Nucleus accumbens (tissue), 56 donors: ENCODE measurements around the gene PPM1A.

Experiments
- DNase-seq, 56 donors: peaks; one replicate each; lab custom pipeline; 2025; lab: John Stamatoyannopoulos, UW

Gene PPM1A

GRCh38 chr14:60225265-60225664 lies 23.8 kb upstream of the PPM1A start:
- DNase-seq = no peak

- DNase-seq = no peak
Measured at GRCh38 chr14:60226298-60226697, 22.7 kb upstream of the PPM1A start.

DNA sequence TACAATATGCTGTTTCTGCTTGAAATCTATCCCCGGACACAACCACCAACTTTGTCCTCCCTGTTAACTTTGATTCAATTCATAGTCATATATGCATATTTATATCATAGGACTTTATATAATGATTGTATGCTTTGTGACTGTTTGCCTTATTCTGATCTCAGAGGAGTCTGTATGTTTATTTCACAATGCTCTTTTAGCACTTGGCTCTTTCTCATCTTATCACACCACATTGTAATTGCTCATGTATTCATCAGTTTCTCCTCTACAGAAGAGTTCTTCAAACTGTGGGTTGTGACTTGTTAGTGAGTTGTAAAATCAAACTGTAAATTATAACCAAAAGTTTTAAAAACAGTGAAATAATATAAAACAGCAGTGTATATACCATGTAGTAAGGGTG lies 21.7 kb upstream of the PPM1A start:
- no peak for DNase-seq

DNA sequence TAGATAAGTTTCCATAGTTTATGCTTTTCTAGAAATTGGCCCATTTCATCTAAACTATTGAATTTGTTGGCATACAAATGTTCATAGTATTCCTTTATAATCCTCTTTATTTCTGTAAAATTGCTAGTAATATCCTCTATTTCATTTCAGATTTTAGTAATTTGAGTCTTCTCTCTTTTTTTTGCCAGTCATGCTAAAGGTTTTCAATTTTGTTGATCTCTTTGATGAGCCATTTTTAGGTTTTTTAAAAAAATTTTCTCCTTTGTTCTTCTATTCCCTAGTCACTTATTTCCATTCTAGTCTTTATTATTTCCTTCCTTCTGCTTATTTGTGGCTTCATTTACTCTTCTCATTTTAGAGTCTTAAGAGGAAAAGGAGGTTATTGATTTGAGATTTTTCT lies 19.4 kb upstream of the PPM1A start:
- DNase-seq = no peak

- no peak for DNase-seq
Measured at GRCh38 chr14:60232185-60232584, 16.8 kb upstream of the PPM1A start.

GRCh38 chr14:60233251-60233650 lies 15.8 kb upstream of the PPM1A start:
- DNase-seq = no peak

DNA sequence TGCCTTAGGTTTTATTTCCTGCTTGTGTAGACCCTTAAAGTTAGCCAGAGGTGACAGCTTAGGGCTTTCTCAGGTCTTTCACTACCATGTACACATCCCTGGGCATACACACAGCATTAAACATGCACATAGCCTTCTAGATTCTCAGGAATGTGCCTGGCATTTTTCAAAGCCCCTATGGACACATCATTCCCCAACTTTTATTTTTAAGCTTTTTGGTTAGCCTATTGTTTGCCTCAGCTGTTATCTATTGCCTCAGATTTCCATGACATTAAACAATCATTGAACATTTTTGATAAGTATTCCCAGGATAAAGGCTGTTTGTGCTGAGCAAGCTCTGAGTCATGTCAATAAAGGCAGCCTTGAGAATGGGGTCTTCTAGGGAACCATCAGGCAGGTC lies 15.1 kb upstream of the PPM1A start:
- no peak for DNase-seq

DNA sequence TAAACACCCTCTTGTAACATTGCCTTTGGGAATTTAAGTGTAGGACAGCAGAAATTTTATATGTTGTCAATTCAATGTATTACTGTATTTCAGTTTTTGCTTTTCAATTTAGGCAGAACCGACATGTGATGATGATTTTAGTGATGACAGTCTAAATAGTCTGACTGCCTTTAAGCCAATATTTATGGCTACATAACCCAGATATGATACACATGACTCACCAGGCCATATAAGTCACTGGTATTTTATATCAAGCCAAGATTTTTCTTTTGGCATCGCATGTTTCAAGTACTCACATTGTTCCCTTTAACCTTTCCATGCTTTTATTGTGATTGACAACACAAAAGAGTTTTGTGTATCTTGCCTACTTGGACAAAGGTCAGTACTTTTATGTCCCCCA lies 13.6 kb upstream of the PPM1A start:
- DNase-seq = no peak

DNA sequence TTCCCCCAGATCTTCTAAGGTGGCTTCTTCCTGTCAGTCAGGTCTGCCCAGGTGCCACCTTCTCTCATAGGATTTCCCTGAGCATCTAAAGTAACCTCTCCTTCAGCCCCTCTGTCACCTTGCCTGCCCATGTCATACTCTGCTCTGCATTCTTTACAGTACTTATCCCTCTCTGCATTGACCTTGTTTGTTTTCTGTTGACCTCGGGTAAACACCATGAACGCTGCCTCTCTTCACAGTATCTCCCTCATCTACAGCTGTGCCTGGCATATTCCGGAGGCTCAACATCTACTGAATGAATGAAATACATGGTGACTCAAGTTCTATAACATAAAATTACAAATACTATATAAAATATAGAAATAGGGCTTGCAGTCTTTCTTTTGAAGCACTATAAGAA lies 10.1 kb upstream of the PPM1A start:
- no peak for DNase-seq

DNA sequence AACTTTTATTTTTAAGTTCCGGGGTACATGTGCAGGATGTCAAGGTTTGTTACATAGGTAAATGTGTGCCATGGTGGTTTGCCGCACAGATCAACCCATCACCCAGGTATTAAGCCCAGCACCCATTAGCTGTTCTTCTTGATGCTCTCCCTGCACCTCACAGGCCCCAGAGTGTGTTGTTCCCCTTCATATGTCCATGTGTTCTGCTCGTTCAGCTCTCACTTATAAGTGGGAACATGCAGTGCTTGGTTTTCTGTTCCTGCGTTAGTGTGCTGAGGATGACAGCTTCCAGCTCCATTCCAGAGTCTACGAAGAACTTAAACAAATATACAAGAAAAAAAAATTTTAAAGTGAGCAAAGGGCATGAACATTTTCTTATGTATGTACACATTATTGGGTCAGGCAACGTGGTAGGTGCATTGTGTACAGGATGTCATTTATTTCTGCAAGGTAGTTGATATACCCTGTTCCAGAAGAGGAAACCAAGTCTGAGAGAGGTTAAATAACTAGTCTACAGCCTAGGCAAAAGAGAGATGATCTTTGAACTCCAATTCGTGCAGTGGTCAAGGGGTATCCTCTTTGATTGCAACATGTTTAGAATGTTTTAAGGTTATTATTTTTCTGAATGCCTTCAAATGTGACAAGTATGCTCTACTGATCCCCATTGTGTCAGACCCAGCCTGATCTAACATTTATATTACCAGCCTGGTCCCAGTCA lies 8.7 kb upstream of the PPM1A start:
- DNase-seq = no peak

DNA sequence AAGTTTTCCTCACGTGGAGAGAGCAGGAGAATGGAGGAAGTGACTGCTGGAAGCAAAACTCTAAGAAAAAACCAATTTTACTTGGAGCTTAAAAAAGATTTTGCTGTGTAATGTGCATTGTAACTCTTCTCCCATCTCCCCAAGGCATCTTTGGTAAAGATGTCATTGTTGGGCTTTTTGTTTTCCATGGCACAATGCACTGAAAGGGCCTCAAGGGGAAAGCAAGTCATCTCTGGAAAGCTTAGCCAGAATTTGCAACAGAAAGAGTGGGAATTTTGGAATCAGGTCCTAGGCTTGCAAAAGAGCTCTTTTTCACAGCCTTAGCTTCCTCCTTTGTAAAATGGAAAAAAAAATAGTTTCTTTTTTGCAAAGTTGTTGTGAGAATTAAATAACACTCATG lies 7.9 kb upstream of the PPM1A start:
- no peak for DNase-seq

DNA sequence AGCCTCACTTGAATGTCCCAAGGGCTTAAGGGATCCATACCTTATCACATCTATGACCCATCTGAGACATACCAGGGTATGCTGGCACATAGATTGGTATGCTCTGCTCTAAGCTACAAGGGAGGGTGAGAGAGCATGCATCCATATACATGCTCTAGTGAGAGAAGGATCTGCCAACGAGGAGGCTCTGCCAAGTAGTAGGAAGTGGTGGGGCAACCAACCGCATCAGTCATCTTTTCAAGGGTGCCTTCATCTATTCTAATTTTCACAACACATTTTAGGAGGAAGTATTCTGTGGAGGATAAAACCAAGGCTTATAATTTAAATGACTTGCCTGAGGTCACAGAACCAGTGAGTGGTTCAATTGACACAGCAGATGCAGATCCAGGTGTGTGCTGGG lies 6.6 kb upstream of the PPM1A start:
- no peak for DNase-seq

DNA sequence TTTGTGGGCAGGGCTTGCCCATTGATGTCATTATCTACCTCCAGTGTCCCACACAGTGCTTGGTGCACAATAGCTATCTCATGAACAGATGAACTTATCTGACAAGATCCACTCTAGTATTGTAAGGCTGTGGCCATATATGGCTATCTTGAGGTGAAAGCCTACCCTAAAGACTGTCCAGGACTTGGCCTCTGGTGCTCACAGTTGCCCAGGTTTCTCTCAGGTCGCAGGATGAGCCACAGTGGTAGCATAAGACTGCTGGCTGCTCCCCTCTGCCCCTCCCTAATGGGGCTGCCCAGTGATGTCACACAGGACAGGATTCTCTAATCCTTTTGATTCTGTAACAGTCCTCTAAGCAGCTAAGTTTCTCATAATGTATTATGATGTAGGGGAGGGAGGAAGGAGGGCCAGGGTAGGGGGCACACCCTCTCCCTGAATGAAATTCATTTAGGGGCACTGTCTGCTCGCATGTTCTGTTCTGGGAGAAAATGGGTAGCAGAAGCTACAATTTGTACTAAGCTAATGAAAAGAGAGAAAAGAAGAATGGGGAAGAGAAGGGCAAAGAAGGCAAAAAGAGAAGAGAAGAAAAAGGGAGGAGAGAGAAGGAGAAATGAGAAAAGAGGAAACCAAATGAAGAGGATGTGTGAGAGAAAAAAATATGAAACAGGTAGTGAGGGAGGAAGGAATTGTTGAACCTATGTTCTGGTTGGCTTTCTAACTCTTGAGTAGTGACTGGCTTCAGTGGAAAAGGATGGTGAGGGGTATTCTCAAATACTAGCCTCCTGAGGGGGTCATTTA lies 3.4 kb upstream of the PPM1A start:
- DNase-seq = no peak

- peak; percentile 40 to 97 (median 88) for DNase-seq
Measured at GRCh38 chr14:60247994-60248696, 876 bp upstream of the PPM1A start.

DNA sequence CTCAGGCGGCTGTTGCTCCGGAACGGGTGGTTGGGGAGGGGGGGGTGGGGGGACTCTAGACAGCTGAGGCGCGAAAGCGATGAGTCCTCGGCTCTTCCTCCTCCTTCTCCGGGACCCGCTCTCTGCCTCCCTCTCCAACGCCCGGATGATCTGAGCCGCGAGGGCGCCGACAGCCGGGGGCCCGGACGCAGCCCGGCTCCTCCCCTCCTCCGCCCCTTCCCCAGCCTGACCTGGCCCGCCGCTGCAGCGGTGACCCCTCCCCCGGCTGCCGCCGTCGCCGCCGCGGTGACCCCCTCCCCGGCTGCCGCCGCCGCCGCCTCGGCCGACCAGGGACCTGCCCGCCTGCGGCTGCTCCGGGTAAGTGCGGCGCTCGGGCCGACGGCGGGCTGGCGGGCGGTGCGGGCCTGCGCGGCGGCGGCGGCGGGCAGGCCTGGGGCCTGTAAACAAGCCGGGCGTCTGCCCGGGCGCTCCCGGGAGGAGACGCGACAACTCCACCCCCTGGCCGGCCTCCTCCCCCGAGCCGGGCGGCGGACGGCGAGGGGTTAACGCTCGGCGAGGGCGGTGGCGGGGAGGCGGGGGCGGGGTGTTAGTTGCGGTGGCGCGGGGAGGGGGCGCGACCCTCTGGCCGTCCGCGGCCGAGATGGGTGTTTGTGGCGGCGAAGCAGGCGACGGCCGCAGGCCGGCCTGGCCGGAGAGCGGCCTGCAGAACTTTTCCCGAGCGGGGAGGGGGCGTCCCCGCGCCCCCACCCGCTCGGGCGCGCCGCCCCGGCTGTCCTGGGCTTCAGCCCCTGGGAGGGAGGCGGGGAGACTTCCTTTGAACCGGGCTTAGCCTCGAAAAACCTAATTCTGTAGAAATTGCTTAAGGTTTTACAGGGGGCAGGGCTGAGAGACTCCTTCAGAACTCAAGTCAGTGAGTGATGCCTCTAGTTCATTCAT lies 568 bp downstream of the PPM1A start:
- peak in 51 of 56 donors; percentile 4 to 78 (median 56) for DNase-seq

GRCh38 chr14:60250257-60251035 lies 1.4 kb downstream of the PPM1A start:
- DNase-seq = peak in 1 of 56 donors; percentile 7

DNA sequence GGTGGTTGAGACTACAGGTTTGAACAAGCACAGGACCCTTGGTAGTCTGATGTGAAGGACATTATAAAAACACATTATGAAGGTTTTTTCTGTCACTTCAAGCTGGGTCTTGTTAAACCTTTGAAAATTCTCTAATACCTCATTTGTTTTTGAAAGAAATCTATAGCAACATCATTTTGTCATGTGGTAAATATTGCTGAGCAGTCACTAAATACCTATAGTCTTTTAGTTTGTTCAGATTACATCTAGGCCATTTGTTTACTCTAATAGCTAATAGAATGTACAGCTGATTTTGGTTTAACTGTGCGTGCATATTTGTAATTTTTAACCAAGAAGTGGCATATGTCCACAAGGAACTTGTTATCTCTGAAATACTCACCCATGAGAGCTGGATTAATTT lies 2.9 kb downstream of the PPM1A start:
- no peak for DNase-seq

- DNase-seq = no peak
Measured at GRCh38 chr14:60252630-60253029, 3.6 kb downstream of the PPM1A start.

- no peak for DNase-seq
Measured at GRCh38 chr14:60253649-60254048, 4.6 kb downstream of the PPM1A start.

GRCh38 chr14:60254176-60254575 lies 5.2 kb downstream of the PPM1A start:
- no peak for DNase-seq
